ENCODE data around the gene MTG2.

Gene MTG2

DNA sequence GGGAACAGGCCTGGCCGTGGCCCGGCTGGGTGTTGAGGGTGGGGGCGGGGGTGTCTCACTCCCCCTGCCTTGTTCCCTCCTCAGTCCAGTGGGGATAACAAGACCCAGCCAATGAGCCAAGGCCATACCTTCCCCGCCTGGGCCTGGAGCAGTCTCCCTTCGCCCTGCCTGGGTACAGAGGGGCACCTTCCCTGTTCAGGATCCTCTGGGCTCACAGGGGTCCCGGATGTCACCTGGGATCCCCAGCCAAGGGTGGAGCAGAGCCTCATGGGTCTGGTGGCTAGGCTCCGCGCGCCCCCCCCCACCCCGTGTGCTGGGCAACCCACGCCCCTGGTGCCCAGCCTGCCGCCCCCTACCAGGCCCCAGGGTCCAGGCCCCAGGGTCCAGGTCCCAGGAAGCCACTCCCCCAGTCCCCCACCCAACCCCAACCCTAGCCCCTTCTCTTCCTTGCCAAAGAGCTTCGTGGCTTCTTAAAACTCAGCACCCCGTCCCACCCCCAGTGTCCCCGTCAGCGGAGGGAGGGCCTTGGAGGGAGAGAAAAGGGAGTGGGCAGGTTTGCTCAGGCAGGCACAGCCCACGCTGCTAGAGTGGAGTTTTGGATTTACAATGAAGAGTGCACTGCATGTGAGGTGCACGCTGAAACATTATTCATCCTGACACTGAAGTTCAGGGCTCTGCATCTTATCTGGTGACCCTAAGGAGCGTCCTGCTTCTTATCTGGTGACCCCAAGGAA lies 25.4 kb downstream of the MTG2 start:
- DNase-seq, result no peak

DNA sequence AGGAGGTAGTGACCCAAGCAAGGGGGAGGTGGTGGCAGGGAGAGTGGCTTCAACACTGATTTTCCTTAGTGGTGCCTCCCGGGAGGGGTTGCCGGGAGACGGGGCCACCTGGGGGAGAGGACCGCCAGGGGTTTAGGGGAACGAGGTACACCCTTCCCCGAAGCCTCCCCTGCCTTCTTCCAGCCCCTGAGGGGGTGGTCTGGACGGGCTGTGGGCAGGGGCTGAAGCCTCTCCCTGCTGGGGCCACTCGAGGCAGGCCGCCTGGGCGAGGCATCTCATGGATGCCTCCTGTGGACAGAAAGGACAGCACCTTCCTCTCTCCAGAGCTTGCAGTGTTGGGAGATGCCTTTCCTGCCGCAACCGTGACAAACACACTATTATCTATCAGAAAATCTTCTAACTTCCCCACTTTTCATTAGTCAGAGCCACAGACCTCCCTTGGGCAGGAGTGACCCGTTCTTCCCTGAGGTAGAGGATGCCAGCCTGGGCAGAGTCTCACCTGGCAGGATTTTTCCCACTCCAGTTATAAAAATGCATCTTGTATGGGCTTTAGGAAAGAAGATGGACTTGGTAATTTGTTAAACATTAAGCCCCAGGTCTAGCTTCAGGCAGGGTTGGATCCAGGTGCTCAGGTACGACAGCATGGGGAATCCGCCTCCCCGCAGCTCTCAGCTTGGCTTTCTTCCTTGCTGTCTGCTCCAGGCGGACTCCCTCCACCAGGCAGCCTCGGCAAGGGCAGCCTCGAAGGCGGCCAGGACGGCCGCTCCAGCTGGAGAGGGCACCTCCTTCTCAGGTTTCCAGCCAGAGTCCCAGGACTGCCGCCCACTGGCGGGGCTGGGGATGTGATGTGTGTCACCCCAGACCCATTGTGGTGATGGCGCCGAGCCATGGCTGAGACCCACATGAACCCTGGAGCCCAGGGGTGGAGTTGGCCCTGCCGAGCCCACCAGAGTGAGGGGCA lies 26.2 kb downstream of the MTG2 start:
- peak in 1 of 2 experiments; percentile 77 for DNase-seq

- DNase-seq, result no peak
These were observed 27.1 kb downstream of the MTG2 start for GRCh38 chr20:62209850-62210495.

GRCh38 chr20:62210496-62210855 lies 27.6 kb downstream of the MTG2 start:
- peak; percentile 78 to 93 for DNase-seq

DNA sequence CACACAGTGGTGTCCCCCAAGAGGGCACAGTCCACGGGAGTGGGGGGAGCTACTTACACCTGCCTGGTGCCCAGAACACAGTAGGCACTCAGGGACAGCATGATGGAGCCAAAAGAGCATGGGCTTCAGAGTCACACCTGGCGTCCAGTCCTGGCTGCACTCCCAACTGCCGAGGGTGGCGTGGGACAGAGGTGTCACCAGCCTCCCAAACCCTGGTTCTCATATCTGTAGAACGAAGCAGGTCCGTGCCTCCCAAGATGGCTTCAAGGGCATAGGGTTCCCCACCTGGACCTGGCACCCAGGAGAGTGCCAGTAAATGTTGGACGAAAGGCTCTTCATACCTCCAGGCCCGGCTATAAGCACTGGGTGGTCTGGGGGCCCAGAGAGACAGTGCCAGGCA lies 28.4 kb downstream of the MTG2 start:
- no peak for DNase-seq

DNA sequence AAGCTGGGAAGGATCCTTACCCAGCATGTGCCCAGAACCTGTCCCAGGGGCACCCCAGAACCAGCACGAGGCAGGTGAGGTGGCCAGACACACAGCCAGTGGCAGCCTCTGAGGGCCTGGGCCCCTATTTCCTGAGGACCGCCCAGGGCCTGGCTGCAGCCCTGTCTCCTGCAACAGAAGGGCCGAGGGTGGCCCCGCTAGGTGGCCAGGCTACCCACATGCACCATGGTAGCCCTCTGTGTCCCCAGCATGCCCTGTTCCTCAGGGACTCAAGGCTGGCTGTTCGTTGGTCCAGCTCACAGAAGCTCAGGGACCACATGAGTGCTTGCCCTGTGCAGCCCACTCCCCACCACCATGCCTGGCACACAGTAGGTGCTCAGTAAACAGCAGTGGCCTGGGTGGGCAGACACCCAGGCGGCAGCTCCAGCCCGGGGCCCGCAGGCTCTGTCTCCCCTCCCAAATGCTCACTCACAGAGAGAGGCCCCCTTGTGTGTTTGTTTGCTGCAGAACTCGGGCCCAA lies 29.0 kb downstream of the MTG2 start:
- no peak for DNase-seq

DNA sequence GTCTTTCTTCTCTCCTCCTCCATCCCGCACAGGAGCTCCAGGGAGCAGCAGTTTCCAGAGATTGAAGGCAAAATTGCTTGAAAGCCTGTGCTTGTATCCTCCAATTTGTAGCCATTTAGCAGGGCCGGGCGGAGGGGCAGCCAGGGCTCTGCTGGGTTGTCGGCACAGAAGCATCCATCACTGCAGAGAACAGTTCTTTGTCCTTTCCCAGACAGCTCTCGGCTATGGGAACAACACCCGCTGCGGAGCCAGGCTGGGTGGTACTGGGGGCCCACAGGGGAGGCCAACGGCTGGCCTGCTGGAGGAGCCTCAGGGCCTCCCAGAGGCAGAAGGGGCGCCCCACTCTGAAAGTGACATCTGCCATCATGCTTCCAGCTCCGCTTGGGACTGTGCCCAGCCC lies 29.5 kb downstream of the MTG2 start:
- no peak for DNase-seq

- DNase-seq, result peak; percentile 57 to 59
These were observed 31.2 kb downstream of the MTG2 start for GRCh38 chr20:62214067-62214466.

GRCh38 chr20:62215020-62215990 lies 32.5 kb downstream of the MTG2 start:
- peak in 1 of 2 experiments; percentile 65 for DNase-seq

DNA sequence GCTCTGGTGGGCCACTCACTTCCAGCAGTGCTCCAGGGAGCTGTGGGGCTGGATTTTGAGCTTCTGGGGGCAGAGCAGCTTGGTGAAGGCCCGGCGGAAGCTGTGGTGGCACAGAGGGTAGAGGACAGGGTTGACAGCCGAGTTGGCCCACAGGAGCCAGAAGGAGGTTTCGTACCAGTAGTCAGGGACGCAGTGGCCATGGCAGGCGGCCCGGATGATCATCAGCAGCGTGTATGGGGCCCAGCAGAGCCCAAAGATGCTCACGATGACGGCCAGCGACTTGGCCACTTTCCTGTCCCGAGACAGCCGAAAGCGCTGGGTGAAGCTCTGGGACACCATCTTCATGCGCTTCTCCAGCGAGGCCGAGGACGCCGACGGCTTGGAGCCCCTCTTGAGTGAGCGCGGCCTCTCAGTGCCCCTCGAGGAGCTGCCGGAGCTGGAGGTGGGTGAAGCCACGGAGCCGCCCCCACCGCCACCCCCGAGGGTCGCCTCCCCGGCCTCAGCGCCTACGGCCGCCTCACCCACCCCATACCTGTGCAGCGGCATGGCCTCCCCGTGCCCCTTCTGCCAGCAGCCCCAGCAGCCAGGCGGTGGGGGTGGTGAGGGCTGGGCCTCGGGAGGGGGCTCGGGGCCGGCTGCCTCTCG lies 33.3 kb downstream of the MTG2 start:
- no peak for DNase-seq

- no peak for DNase-seq
These were observed 34.1 kb downstream of the MTG2 start for GRCh38 chr20:62216636-62217566.

DNA sequence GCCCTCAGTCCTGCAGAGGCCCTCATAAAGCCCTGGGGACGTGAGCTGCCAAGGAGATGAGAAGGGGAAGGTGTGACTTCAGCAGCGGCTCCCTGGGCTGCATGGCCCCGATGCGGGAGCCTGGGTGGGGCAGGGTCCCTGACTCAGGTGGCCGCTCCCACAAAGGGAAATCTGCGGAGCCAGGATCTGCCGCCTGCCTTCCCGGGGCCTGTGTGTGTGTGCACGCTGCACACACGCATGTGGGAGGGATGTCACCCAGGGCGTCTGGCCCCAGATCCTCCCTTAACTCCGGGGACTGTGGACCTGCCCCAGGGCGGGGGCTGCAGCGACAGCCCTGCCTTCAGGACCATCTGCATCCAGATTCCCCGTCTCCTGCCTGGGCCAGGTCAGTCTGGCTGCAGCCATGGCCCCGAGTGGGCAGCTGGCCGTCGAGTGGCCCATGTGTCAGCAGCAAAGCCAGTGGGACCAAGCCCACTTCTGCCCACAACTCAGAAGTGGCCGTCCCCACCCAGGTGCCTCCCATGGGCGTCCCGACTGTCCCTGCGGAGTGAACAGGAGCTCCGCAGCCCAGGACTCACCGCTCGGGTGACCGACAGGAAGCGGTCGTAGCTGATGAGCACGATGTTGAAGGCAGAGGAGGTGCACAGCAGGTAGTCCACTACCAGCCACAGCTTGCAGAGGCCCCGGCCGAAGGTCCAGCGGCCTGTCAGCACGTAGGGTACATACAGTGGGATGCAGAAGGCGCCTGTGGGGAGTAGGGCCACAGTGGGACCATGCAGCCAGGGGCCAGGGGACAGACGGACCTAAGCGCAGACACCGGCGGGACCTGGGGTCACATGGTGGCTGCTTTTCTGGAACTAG lies 35.3 kb downstream of the MTG2 start:
- no peak for DNase-seq

DNA sequence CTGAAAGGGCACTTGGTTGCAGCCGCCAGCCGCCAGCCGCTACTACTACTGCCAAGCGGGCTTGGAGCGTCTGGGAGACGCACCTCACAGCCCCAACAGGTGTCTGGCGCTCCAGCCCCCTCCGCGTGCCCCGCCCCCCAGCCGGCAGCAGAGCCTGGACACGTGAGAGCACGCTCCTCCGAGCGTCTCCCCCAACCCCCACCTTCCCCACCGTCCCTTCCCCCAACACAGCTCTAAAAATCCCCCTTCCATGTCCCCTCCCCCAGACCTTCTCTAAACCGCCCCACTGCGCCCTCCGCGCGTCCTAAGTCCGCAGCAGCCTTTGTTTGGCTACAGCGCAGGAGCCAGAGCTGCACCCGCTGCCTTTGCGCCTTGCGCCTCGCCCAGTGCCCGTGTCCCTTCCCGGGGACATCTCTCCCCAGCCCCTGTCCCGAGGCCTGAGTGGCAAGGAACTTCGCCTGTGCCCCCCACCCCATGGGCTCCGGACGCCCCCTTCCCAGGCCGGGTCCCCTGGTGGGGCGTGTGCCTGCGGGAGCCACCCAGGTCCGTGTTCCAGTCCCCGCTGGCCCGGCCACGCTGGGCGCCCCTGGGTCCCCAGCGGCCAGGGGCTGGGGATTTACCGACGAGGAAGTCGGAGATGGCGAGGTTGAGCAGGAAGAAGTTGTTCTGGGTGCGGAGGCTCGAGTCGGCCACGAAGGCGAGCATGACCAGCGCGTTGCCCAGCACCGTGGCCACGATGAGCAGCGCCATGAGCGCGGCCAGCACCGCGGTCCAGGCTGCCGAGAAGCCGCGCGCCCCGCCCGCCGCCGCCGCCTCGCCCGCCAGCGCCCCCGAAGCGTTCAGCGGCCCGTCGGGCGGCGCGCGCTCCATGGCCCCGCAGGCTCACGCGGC lies 36.5 kb downstream of the MTG2 start:
- no peak for DNase-seq

GRCh38 chr20:62219992-62220665 lies 37.3 kb downstream of the MTG2 start, which contains the start of gene HRH3:
TSS of gene HRH3 (minus strand) at chr20:62220278. CDS start at chr20:62219970, 308 bp downstream.
- peak in 1 of 2 experiments; percentile 70 for DNase-seq

GRCh38 chr20:62220666-62221568 lies 38.1 kb downstream of the MTG2 start:
- peak in 1 of 2 experiments; percentile 31 for DNase-seq

GRCh38 chr20:62222266-62222850 lies 39.5 kb downstream of the MTG2 start:
- no peak for DNase-seq

Measured in SHP77 (cell line).